Subcutaneous abdominal adipose tissue (tissue), 5 donors: Measurements from ENCODE around the gene CAPN11.
A peak's percentile ranks its signal among the peaks of the same experiment; 100 is the strongest.
"Not testable (repeated sequence)": the region's sequence is repeated elsewhere in the genome, so short reads cannot be mapped to it uniquely, and the experiment has no call there.

Source experiments
- H3K27ac ChIP-seq: one replicate; pipeline ENCODE4 v1.7.0; 2013; ENCODE audit warnings: low read depth, mild to moderate bottlenecking, inconsistent platforms, low read length, moderate library complexity
- H3K27me3 ChIP-seq, 5 donors: one replicate each; pipeline ENCODE4 v1.7.0; 2013; ENCODE audit warnings: low read length in 5 of 5, inconsistent platforms in 1 of 5; ENCODE audit not compliant: control insufficient read depth in 5 of 5, insufficient read depth in 4 of 5
- H3K36me3 ChIP-seq, 5 donors: one replicate each; pipeline ENCODE4 v1.7.0; 2013; ENCODE audit warnings: low read length in 5 of 5; ENCODE audit not compliant: control insufficient read depth in 5 of 5, insufficient read depth in 5 of 5
- H3K4me1 ChIP-seq, 5 donors: one replicate each; pipeline ENCODE4 v1.7.0; 2013; ENCODE audit warnings: low read length in 5 of 5, mild to moderate bottlenecking in 3 of 5, moderate library complexity in 1 of 5; ENCODE audit not compliant: control insufficient read depth in 5 of 5, insufficient read depth in 5 of 5
- H3K4me3 ChIP-seq, 5 donors: one replicate each; pipeline ENCODE4 v1.7.0; 2013; ENCODE audit warnings: low read length in 5 of 5, low read depth in 1 of 5
- H3K9ac ChIP-seq, 5 donors: one replicate each; pipeline ENCODE4 v1.7.0; 2013; ENCODE audit warnings: low read length in 5 of 5, mild to moderate bottlenecking in 4 of 5, moderate library complexity in 3 of 5
- H3K9me3 ChIP-seq, 5 donors: one replicate each; pipeline ENCODE4 v1.7.0; 2013; ENCODE audit warnings: low read length in 5 of 5; ENCODE audit not compliant: control insufficient read depth in 5 of 5
- donor health status: healthy.
- donor health status: healthy.
- donor health status: healthy.
- donor health status: healthy.
- donor health status: healthy.

Gene CAPN11

DNA sequence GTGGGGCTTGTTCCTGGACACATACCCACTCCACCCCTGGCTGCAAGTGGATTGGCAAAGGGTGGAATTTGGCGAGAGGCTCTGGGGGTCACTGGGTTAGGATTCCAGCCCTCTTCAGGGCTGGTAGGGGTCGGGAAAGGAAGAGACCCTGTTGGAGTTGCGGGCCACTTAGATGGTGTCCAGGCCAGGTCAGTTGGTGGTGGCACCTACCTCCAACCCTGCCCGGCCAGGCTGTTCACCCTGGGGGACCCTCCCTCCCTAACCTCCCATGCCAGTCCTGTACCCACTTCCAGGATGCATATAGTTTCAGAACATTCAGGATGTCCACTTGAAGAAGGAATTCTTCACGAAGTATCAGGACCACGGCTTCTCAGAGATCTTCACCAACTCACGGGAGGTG is 21.0 kb downstream of the CAPN11 start:
- Histone ChIP-seq H3K9me3 (no peaks in the 10 kb centered on the region), H3K27ac (peak overlapping the region; percentile 72), H3K27me3 (no peaks in the 10 kb centered on the region), H3K36me3 (no peaks in the 10 kb centered on the region), H3K4me1 (peaks cover 3 to 49% (median 31%) of the 10 kb centered on the region in 5 donors), H3K9ac (no peak overlapping the region), H3K4me3 (no peak overlapping the region)

- Histone ChIP-seq H3K27me3 (no peaks in the 10 kb centered on the region), H3K27ac (no peak overlapping the region), H3K4me1 (peaks cover 3 to 49% (median 31%) of the 10 kb centered on the region in 5 donors)
Measured at GRCh38 chr6:44180406-44180805, 21.8 kb downstream of the CAPN11 start.

DNA sequence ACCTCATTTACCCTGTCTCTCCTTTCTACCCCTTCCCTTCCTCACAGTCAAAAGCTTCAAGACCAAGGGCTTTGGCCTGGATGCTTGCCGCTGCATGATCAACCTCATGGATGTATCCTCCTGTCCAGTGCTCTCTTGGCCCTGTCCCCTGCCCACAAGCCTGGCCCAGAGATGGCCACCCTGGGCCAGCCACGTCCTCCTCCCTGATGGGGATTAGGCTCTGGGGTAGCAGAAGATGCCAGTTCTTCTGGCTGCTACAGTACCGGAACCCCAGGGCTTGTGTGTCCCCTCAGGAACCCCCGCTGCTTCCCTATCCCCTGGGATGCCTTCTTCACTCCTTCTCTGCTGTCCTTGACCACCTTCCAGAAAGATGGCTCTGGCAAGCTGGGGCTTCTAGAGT is 22.3 kb downstream of the CAPN11 start:
- H3K4me3 ChIP-seq, result no peak overlapping the region
- H3K4me1 ChIP-seq, result peaks cover 3 to 50% (median 31%) of the 10 kb centered on the region in 5 donors
- H3K9me3 ChIP-seq, result no peaks in the 10 kb centered on the region
- no peak overlapping the region for H3K27ac ChIP-seq
- H3K9ac ChIP-seq, result no peak overlapping the region
- H3K27me3 ChIP-seq, result no peaks in the 10 kb centered on the region
- no peaks in the 10 kb centered on the region for H3K36me3 ChIP-seq

More at GRCh38 chr6:44180406-44180805, 21.8 kb downstream of the CAPN11 start:
- no peak overlapping the region for H3K9ac ChIP-seq
- H3K9me3 ChIP-seq, result no peaks in the 10 kb centered on the region
- H3K36me3 ChIP-seq, result no peaks in the 10 kb centered on the region
- H3K4me3 ChIP-seq, result no peak overlapping the region

- not testable (repeated sequence) for H3K27me3 ChIP-seq, H3K9ac ChIP-seq, H3K9me3 ChIP-seq, H3K27ac ChIP-seq, H3K4me3 ChIP-seq, H3K36me3 ChIP-seq
- peaks cover 3 to 47% (median 23%) of the 10 kb centered on the region in 5 donors for H3K4me1 ChIP-seq
Measured at GRCh38 chr6:44181784-44182183, 23.2 kb downstream of the CAPN11 start.

GRCh38 chr6:44182911-44183390 is 24.3 kb downstream of the CAPN11 start:
- Histone ChIP-seq H3K9ac (no peak overlapping the region), H3K4me3 (no peak overlapping the region), H3K4me1 (peaks cover 2 to 38% (median 12%) of the 10 kb centered on the region in 5 donors), H3K27ac (no peak overlapping the region), H3K27me3 (no peaks in the 10 kb centered on the region), H3K36me3 (no peaks in the 10 kb centered on the region), H3K9me3 (no peaks in the 10 kb centered on the region)

DNA sequence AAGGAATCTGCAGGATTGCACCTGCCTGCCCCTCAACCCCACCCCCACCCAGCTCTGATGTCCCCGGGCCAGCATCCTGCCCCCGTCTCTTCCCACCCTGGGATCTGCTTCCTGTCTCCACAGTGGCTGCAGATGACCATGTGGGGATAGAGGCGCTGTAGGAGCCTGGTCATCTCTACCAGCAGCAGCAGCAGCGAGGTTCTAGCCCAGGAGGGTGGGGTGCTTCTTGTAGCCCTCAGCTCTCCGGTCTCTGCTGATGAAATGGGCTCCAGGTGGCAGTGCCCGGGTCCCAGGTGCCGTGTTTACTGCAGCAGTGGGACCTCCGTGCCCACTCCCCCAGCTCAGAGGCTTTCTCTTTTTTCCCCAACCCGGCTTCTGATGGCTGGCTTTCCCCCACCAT is 25.2 kb downstream of the CAPN11 start:
- peaks cover 0 to 29% (median 7%) of the 10 kb centered on the region in 5 donors for H3K4me1 ChIP-seq

DNA sequence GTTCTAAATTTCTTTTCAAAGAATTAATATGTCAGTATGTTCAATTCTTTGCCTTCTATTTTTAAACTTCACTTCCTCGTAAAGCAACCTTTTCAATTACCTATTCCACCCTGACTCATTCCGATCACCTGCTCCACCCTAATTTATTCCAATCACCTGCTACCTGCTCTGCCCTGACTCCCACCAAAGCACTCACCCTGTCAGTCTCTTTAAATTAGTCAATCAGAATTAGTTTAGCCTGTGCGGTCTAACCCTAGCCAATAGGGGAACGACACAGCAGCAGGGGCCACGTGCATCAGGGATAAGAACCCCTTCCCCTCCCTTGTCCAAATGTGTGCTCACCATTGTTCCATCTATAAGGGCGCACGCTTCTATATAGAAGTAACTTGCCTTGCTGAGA is 26.7 kb downstream of the CAPN11 start:
- not testable (repeated sequence) for H3K9me3 ChIP-seq, H3K36me3 ChIP-seq, H3K9ac ChIP-seq, H3K4me3 ChIP-seq, H3K27me3 ChIP-seq, H3K27ac ChIP-seq
- H3K4me1 ChIP-seq, result peaks cover 0 to 20% (median 5%) of the 10 kb centered on the region in 5 donors

More for the DNA sequence above, 25.2 kb downstream of the CAPN11 start:
- H3K4me3 ChIP-seq, result no peak overlapping the region
- H3K27ac ChIP-seq, result no peak overlapping the region
- H3K9ac ChIP-seq, result no peak overlapping the region
- H3K36me3 ChIP-seq, result no peaks in the 10 kb centered on the region
- H3K27me3 ChIP-seq, result no peaks in the 10 kb centered on the region
- no peaks in the 10 kb centered on the region for H3K9me3 ChIP-seq

GRCh38 chr6:44185953-44186634 is 27.5 kb downstream of the CAPN11 start:
- H3K27ac ChIP-seq, result peak overlapping the region; percentile 54
- peak overlapping the region in 1 of 5 donors; percentile 43 for H3K9ac ChIP-seq
- peaks cover 0 to 15% (median 2%) of the 10 kb centered on the region in 5 donors for H3K4me1 ChIP-seq
- H3K9me3 ChIP-seq, result no peaks in the 10 kb centered on the region
- H3K27me3 ChIP-seq, result no peaks in the 10 kb centered on the region
- no peak overlapping the region for H3K4me3 ChIP-seq
- H3K36me3 ChIP-seq, result no peaks in the 10 kb centered on the region

GRCh38 chr6:44186635-44187025 is 28.0 kb downstream of the CAPN11 start:
- Histone ChIP-seq H3K27ac (peak overlapping the region; percentile 54), H3K36me3 (no peaks in the 10 kb centered on the region), H3K4me3 (no peak overlapping the region), H3K27me3 (no peaks in the 10 kb centered on the region), H3K4me1 (peaks cover 0 to 15% (median 0%) of the 10 kb centered on the region in 5 donors), H3K9ac (no peak overlapping the region), H3K9me3 (no peaks in the 10 kb centered on the region)

GRCh38 chr6:44188819-44189218 is 30.2 kb downstream of the CAPN11 start:
- H3K36me3 ChIP-seq, result no peaks in the 10 kb centered on the region
- H3K9me3 ChIP-seq, result no peaks in the 10 kb centered on the region
- H3K4me1 ChIP-seq, result peaks cover 0 to 24% (median 6%) of the 10 kb centered on the region in 5 donors
- no peak overlapping the region for H3K4me3 ChIP-seq
- no peaks in the 10 kb centered on the region for H3K27me3 ChIP-seq
- no peak overlapping the region for H3K9ac ChIP-seq
- no peak overlapping the region for H3K27ac ChIP-seq
